ENCODE results near the gene ZFYVE16.
"Not testable (repeated sequence)": the region's sequence is repeated elsewhere in the genome, so short reads cannot be mapped to it uniquely, and the experiment has no call there.

The ZFYVE16 gene

GRCh38 chr5:80409367-80409966, 1.6 kb downstream of the ZFYVE16 start:
- no peak for DNase-seq (ENCODE audit: low read depth in 2 of 2)

- no peak for DNase-seq (ENCODE audit: low read depth in 2 of 2)
Observed at GRCh38 chr5:80411589-80412219, 3.8 kb downstream of the ZFYVE16 start.

- no peak for DNase-seq (ENCODE audit: low read depth in 2 of 2)
Observed at GRCh38 chr5:80414113-80414512, 6.2 kb downstream of the ZFYVE16 start.

GRCh38 chr5:80417973-80418372, 10.1 kb downstream of the ZFYVE16 start:
- DNase-seq (ENCODE audit: low read depth in 2 of 2) = no peak

GRCh38 chr5:80424365-80424764, 16.5 kb downstream of the ZFYVE16 start:
- DNase-seq (ENCODE audit: low read depth in 2 of 2) = not testable (repeated sequence)

- DNase-seq (ENCODE audit: low read depth in 2 of 2) = no peak
Observed at GRCh38 chr5:80435476-80435875, 27.6 kb downstream of the ZFYVE16 start.

GRCh38 chr5:80437326-80437725, 29.5 kb downstream of the ZFYVE16 start:
- DNase-seq (ENCODE audit: low read depth in 2 of 2) = no peak

- DNase-seq (ENCODE audit: low read depth in 2 of 2) = no peak
Observed at GRCh38 chr5:80438739-80439138, 30.9 kb downstream of the ZFYVE16 start.

GRCh38 chr5:80439213-80439612, 31.3 kb downstream of the ZFYVE16 start:
- no peak for DNase-seq (ENCODE audit: low read depth in 2 of 2)

GRCh38 chr5:80442742-80443141, 34.9 kb downstream of the ZFYVE16 start:
- DNase-seq (ENCODE audit: low read depth in 2 of 2) = no peak

GRCh38 chr5:80453366-80453765, 45.5 kb downstream of the ZFYVE16 start:
- DNase-seq (ENCODE audit: low read depth in 2 of 2) = no peak

GRCh38 chr5:80463269-80463668, 55.4 kb downstream of the ZFYVE16 start:
- no peak for DNase-seq (ENCODE audit: low read depth in 2 of 2)

- no peak for DNase-seq (ENCODE audit: low read depth in 2 of 2)
Observed at GRCh38 chr5:80466669-80467485, 59.0 kb downstream of the ZFYVE16 start.

GRCh38 chr5:80468131-80468530, 60.3 kb downstream of the ZFYVE16 start:
- DNase-seq (ENCODE audit: low read depth in 2 of 2) = no peak

GRCh38 chr5:80470631-80471030, 62.8 kb downstream of the ZFYVE16 start:
- DNase-seq (ENCODE audit: low read depth in 2 of 2) = not testable (repeated sequence)

GRCh38 chr5:80474929-80475328, 67.1 kb downstream of the ZFYVE16 start:
- no peak for DNase-seq (ENCODE audit: low read depth in 2 of 2)

- DNase-seq (ENCODE audit: low read depth in 2 of 2) = no peak
Observed at GRCh38 chr5:80479713-80480112, 71.8 kb downstream of the ZFYVE16 start.

GRCh38 chr5:80480354-80480753, 72.5 kb downstream of the ZFYVE16 start:
- DNase-seq (ENCODE audit: low read depth in 2 of 2) = no peak

- DNase-seq (ENCODE audit: low read depth in 2 of 2) = no peak
Observed at GRCh38 chr5:80481019-80481893, 73.4 kb downstream of the ZFYVE16 start.

GRCh38 chr5:80482578-80482977, 74.7 kb downstream of the ZFYVE16 start:
- no peak for DNase-seq (ENCODE audit: low read depth in 2 of 2)

GRCh38 chr5:80483636-80484232, 75.9 kb downstream of the ZFYVE16 start:
- DNase-seq (ENCODE audit: low read depth in 2 of 2) = no peak

GRCh38 chr5:80487444-80487828, 79.6 kb downstream of the ZFYVE16 start:
- no peak for DNase-seq (ENCODE audit: low read depth in 2 of 2)

Measured in stimulated activated CD8-positive, alpha-beta memory T cell treated with anti-CD3 and anti-CD28 coated beads, Interleukin-7, amount 100 ng/mL, for 1 hour (primary cell).